GM18507 (cell line): ENCODE measurements around the gene CAMTA1.

Experiments used
- DNase-seq: peaks from one replicate; pipeline ENCODE4 v3.0.0; 2011; ENCODE audit warnings: low read depth; ENCODE audit not compliant: insufficient read length; ENCODE audit errors: extremely low spot score
- FAIRE-seq: peaks from 2 replicates; lab custom pipeline; 2011; peaks lifted over from hg19 to GRCh38; lab: Jason Lieb, UNC

The CAMTA1 gene

DNA sequence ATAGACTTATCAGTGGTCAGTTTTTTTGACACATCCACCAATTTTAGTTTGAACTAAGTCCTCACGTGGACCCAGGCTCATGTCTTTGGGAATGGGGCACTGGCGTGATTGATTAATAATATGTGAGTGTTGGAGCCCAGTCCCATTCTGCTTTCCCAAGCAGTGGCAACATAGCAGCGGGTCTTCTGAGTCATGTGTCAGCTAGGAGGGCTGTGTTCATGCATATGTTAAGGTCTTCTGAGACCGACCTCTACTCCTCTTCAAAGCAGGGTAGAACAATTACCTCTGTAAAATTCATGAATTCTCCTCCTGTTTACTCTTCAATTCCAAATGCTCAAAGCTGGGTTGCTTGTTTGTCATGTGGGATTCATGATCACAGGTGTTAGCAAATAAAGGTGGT is 291.3 kb downstream of the CAMTA1 start:
- DNase-seq (no peak), FAIRE-seq (no peak)

DNA sequence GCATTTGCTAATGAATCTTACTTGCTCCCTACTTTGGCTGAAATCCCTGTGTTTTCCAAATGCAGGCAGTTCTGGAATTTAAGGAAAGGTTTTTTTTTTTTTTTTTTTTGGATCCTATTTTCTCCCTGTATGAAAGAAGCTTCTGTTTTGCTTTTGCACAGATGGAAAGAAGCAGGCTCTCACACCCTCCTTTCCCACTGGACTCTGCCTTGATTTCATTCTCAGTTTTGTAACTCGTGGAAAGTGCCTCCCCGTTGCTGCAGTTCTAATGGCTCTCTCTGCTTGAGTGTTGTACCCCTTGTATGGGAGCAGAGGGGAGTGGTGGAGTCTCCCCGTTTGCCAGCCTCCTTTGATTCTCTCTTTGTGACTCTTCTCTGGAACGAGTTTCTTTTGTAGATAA is 291.9 kb downstream of the CAMTA1 start:
- DNase-seq (no peak), FAIRE-seq (no peak)

DNA sequence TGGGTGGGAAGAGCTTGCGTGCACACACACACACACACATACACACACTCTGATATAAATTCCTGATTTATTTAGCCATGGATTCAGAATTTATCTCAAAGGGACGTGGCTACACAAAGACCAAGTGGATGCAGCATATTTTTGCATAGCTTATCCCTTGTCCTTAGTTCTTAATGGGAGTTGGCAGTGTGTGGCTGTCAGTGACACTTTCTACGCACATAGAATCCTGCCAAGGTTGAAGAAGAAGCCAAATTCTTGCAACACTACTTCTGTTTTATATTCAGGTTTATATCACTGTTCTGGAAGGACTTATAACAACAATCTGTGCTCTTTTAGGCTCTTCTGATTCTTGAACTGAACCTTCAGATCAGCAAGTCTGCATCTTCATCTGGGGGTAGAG is 292.7 kb downstream of the CAMTA1 start:
- FAIRE-seq: no peak

DNA sequence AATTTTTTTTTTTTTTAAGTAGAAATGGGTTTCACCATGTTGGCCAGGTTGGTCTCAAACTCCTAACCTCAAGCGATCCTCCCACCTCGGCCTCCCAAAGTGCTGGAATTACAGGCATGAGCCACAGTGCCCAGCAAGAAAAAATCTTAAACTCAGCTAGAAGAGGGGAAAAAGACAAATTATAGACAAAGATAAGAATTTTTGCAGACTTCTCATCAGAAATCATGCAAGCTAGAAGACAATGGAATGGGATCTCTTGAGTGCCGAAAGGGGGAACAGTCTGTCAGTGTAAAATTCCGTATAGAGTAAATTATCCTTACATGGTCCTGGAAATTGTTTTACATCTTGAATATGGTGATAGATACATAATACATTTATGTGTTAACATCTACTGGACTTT is 294.4 kb downstream of the CAMTA1 start:
- DNase-seq: no peak
- no peak for FAIRE-seq

More for the DNA sequence above, 292.7 kb downstream of the CAMTA1 start:
- no peak for DNase-seq

DNA sequence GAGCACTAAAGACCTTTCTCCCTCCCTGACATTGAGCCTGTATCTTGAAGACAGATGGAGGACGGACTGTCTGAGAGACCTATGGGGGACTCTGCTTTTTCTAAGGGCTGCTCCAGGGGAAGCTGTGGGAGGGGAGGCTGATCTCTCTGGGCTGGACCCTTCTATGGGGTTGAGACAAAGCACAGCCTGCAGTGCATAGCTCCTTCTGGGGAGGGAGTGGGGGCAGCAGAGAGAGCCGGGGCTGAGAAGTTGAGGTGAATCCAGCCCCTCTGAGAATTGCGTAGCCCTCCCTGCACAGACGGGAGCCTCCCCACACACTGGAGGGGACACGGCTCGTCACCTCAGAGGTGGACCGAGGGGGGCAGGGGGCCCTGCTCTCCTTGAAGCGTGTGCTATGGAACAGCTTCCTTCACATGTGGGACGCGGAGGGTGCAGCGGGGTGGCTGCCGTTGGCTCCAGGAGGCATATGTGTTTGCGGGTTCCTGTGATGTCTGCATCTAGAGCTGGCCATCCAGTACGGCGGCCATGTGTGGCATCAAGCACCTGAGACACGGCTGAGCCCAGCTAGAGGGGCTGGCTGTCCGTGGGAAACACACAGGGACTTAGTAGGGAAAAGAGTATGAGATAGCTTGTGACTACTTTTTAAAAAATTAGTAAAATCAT is 299.1 kb downstream of the CAMTA1 start:
- FAIRE-seq (no peak), DNase-seq (no peak)

DNA sequence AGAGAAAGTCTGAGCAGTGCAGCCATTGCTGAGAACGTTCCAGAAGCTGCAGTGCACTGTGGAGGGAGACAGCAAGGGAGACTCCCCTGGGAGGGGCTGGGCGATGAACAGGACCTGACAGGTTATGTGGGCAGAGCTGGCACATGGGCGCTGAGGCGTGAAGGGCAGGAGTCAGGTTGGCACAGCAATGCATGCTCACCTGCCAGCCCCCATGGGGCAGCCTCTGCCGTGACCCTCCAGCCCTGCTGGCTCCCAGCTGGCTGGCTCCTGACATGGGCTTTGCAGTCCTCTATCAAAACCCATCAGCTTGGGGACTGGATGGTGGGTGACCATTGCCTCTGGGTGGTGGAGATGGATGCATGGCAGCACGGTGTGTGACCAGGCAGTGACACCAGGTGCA is 300.3 kb downstream of the CAMTA1 start:
- DNase-seq (no peak), FAIRE-seq (no peak)

DNA sequence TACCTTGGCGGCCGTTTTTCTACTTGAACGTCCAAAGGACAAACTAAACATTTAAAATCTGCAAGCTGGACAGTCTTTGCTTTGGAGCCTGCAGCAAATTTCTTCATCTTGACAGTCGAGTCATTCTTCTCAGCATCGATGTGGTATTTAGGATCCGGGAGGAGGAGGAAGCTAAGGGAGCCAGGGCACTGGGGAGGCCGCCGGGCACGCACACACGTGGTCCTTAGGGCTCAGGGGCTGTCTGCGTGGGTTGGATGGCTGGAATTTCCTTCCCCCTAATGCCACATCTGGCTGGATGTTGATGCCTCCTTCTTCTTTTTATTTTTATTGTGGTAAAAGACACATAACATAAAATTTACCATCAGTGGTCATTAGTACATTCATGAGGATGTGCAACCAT is 300.9 kb downstream of the CAMTA1 start:
- DNase-seq (no peak), FAIRE-seq (no peak)

DNA sequence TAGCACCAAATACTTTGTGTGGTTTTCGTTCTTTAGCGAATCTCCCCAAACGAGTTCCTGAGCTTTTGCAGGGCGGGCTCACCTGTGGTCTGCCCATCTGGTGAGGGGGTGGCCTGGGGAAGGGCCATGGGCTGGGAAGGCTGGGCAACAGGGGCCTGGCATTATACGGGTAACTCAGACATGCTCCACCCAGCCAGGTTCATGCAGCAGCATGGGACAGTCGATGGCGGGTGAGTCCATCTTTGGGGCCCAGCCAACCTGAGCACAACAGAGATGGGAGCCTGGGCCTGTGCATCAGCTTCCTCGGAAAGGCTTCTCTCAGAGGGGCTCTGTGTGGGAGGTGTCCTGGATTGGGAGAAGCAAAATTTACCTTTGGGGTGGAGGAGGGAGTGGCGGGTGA is 302.6 kb downstream of the CAMTA1 start:
- no peak for FAIRE-seq
- DNase-seq: no peak

DNA sequence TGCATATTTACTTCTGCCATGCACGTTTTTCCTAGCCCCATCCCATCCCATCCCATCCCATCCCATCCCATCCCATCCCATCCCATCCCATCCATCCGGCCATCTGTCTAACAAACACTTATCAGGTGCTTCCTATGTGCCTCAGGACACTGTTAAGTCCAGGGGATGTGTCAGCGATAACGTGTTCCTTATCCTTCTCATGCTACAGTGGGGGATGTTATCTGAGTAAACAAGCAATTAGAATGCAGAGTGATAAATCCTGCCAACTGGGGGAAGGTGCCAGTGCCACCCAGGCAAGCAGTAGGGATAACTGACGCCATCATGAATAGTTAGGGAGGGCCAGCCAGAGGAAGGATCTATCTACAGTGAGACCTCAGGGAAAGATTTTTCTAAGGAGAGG is 304.2 kb downstream of the CAMTA1 start:
- FAIRE-seq: no peak

DNA sequence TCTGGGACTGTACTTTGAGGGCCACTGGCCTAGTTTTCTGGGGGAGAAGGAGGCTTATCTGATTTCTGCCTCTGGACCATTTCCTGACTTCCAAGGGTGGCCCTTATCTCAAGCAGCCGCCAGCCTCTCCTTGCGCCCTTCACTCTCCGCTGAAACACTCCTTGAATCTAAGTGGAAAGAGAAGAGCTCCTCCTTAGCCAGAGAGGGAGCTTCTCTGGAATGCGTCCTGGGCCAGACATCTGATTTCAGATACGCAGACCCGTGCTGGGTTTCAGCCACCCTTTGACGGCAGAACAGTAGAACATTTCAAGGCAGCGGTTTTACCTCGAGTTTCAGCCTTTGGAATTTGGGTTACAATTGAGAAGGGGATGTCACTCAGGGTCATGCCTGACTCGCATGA is 308.0 kb downstream of the CAMTA1 start:
- DNase-seq (no peak), FAIRE-seq (no peak)

More for the DNA sequence above, 304.2 kb downstream of the CAMTA1 start:
- DNase-seq: no peak

DNA sequence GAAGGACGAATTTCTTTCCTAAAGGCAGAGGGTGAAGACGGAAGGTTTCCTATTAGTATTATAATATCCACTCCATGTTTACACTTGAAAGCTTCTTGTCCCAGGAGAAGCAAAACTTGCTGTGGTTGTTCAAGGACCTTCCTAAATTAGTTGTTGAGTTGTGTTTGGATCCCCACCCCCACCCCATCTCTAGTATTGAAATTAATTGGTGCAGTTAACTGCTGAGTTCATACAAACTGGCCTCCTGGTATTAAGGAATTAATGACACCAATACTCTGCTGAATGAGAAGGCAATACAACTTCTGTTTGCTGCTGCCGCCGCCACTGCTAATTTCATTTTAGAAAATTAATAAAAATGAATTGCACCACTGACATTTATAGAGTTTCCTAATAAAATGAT is 308.8 kb downstream of the CAMTA1 start:
- FAIRE-seq: no peak
- DNase-seq: no peak

DNA sequence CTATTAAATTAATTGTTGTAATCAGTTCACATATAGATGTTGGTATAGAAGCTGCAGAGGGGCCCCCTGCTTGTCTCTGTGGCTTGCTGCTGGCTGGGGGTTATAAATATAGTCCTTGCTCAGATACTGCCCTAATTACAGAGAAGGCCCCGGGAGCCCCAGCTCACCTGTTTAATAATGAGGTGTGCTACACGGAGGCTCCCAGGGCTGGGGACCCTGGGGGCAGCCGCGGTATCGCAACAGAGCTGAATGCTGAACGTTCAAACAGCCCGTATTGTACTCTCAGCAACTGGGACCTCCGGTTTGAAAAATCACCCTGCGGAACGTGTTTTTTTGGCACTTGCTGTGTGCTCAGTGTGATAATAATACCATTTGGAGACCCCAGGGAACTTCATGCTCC is 309.3 kb downstream of the CAMTA1 start:
- no peak for DNase-seq
- no peak for FAIRE-seq

DNA sequence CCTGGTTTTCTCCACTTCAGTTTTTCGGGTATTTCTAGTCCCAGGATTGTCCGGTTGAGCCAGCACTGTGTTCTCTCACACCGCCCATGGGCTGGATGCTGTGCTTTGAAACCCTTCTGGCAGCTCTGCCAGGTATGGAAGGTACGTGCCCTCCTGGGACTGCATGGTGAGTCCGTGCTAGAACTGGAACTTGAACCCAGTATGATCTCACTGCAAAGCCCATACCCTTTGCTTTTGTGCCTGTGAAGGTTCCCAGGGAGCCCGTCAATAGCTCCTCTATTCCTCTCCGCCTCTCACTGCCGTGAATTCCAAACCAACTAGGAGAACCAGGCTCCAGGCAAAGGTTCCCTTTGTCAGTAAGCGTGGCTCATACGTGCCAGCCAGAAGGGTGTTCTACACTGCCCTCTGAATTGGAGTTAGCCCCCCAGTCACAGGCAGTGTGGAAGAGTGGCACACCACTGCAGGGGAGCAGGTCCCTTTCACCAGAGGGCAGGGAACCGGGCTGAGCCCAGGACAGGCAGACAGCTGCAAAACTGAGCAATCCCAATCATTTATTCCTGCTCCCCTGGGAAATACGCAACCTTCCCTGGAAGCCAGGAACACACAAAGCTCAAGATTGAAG is 310.2 kb downstream of the CAMTA1 start:
- no peak for DNase-seq
- FAIRE-seq: no peak

DNA sequence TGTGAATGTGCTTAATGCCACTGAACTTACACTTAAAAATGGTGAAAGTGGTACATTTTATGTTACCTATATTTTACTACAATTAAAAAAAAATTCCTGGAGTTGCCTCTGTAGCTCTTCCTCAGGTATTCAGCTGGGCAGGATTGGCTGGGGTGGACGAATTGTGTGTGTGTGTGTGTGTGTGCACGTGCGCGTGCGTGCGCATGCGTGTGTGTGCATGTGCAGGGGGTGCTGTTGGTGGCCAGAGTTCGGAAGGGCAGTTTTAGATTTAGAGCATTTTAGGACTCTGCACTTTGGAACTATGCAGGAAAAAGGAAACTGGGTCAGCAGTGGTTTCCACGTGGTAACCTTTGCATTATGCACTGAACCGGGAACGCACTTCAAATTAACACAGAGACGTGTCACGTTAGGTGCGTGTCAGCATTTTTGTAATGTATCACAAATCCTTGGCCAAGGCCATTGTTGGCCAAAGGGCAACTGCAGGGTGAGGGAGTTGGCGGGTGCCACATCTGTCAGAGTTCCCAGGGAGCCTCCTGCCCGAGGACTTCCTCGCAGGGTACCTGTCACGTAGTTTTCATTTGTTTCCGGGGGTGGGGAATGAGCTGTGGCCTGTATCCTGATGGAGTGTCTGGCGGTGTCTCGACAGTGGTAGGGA is 312.8 kb downstream of the CAMTA1 start:
- DNase-seq: no peak
- FAIRE-seq: no peak

DNA sequence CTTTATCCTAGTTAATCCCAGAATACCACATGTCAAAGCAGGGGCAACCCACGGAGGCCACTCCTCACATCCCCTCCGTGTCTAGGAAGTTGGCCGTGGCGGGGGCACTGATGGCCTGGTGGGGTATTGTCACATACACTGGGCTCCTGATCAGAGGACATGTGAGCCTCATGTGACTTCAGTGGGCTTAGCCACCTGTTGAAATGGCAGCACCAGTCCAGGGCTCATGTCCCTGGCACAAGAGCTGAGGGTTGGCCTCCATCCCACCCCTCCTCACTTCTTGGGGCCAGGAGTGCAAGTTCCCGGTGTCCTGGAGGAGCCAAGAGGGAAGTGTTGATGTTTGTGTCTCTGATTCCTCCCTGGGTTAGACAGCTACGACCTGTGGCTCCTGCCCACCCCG is 313.4 kb downstream of the CAMTA1 start:
- DNase-seq (no peak), FAIRE-seq (no peak)

DNA sequence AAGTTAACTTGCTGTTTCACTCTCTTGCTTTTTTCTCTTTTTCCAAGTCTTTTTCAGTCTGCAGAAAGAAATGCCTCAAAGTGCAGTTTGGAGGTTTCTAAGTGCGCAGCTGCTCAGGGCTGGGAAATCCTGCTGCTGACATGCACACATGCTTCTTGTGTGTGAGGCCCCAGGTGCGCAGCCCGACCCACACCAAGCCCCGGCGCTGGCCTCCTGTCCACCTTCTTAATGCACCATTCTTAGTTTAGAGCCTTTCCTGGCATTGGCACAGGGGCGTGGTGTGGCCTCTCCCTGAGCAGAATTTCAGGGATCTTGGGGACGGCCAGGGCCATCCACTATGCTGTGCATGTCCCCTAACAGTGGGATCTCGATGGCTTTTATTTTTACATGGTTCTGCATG is 315.2 kb downstream of the CAMTA1 start:
- FAIRE-seq (no peak), DNase-seq (no peak)

DNA sequence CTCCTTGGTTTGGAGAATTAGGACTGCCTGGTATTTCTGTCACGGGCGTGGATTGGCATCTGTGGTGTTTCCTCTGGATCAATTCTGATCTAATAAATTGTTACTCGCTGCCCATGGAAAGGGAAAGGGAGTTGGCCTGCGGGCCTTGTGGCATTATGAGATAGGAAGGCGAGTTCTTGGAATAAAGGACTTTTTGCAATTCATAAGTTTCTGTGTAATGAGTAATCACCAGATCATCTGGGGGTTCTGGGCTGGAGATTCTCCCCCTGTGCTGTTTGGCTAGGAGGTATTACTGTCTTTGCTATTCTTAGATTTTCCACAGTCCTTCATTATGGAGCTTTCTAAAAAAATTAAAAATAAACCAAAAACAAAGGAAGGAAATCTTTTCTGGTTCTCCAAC is 315.9 kb downstream of the CAMTA1 start:
- DNase-seq: no peak

DNA sequence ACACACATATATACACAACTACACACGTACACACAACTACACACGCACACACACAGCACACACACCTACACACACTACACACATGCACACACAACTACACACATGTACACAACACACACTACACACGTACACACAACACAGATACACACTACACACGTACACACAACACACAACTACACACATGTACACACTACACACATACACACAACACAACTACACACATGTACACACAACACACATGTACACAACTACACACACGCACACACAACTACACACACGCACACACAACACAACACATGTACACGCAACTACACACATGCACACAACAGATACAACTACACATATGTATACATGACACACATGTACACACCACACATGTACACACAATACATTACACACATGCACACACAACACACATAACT is 318.1 kb downstream of the CAMTA1 start:
- FAIRE-seq: no peak
- DNase-seq: no peak

More for the DNA sequence above, 315.9 kb downstream of the CAMTA1 start:
- no peak for FAIRE-seq

DNA sequence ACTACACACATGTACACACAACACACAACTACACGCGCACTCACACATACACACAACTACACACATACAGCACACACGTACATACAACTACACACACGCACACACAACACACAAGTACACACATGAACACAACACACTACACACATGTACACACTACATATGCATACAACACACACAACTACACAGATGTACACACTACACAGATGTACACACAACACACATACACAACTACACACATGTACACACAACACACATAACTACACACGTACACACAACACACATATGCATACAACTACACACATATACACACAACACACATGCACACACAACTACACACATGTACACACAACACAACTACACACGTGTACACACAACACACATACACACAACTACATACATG is 318.6 kb downstream of the CAMTA1 start:
- FAIRE-seq: peak; percentile 36

DNA sequence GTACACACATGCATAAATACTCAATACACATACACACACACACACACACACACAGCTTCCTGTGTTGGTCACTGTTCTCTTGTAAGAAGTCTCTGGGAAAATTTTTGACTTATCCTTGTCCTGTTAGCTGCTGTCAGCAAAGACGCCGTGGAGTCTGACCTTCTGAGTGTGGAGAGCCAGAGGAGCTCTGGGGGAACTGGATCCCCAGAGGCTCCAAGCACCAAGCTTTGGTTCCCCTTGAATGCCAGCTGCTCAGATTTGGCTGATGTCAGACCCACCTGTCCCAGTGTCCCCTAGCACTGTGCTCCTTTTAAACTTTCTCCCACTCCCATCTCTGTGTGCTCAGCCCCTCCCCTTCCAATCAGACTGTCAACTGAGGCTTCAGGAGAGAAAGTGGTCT is 319.1 kb downstream of the CAMTA1 start:
- DNase-seq (no peak), FAIRE-seq (no peak)

More for the DNA sequence above, 318.6 kb downstream of the CAMTA1 start:
- no peak for DNase-seq

DNA sequence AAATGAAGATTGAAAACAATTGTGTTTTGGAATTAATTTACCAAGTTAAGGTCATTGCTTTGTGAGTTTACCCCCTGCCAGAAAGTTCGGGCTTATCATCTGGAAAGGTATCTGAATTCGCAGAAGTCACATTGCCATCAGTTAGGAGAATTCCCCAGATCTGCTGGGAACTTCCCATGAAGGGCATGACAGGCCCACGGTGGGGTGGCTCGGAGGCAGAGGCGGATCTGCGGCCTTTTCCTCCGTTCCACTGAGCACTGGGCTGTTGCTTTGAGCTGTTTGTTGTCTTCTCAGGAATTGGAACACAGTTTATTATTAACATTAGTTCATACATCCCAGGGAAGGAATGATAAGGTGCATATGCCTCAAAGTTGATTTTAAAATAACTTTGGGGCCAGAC is 320.0 kb downstream of the CAMTA1 start:
- FAIRE-seq (no peak), DNase-seq (no peak)
